Esophagus squamous epithelium (tissue), 5 donors: ENCODE data around the gene FRK. TPM values are rescaled to one million over a fixed set of nuclear protein-coding genes. Genes with fewer than 3 reads are reported as not detected.

Experiments used
- DNase-seq: peaks from one replicate; lab custom pipeline; 2025; lab: John Stamatoyannopoulos, UW
- H3K27ac ChIP-seq, 4 donors: fragments of 200-600 bp; sonication (generic); one replicate each; pipeline ENCODE4 v1.5.1; 2016 to 2019; ENCODE audit warnings: mild to moderate bottlenecking in 1 of 4
- H3K27me3 ChIP-seq, 4 donors: fragments of 200-600 bp; sonication (generic); 1 replicate in 3 of 4; 2 replicates in 1 of 4; pipeline versions ENCODE4 v1.5.1 to v1.6.0; 2017 to 2021; ENCODE audit warnings: antibody characterized with exemption in 1 of 4
- H3K36me3 ChIP-seq, 3 donors: fragments of 200-600 bp; sonication (generic); one replicate each; pipeline ENCODE4 v1.5.1; 2016 to 2019
- H3K4me1 ChIP-seq, 3 donors: fragments of 200-600 bp; sonication (generic); one replicate each; pipeline ENCODE4 v1.5.1; 2017 to 2019
- H3K4me3 ChIP-seq, 4 donors: fragments of 200-600 bp; sonication (generic); 1 replicate in 3 of 4; 2 replicates in 1 of 4; pipeline ENCODE4 v1.5.1; 2016 to 2019; ENCODE audit warnings: mild to moderate bottlenecking in 2 of 4, moderate library complexity in 1 of 4
- H3K9me3 ChIP-seq, 3 donors: fragments of 200-600 bp; sonication (generic); one replicate each; pipeline ENCODE4 v1.5.1; 2016 to 2019
- CTCF ChIP-seq, 6 experiments: fragments of 450-650 bp in 4 of 6; fragments of 200-600 bp in 2 of 6; sonication (generic) in 2 of 6; IDR thresholded peaks; one replicate each; pipeline ENCODE4 v1.5.1; 2016 to 2019; ENCODE audit warnings: antibody characterized with exemption in 6 of 6, mild to moderate bottlenecking in 4 of 6, moderate library complexity in 4 of 6
- POLR2A ChIP-seq, 4 donors: fragments of 450-650 bp; IDR thresholded peaks; one replicate each; pipeline ENCODE4 v1.6.1; 2017; ENCODE audit warnings: antibody characterized with exemption in 4 of 4, mild to moderate bottlenecking in 4 of 4, moderate library complexity in 3 of 4
- WGBS, 2 donors: methylation state at CpG; one replicate each; pipeline ENCODE4 v1.1.5; 2018; 5-methylcytosine and 5-hydroxymethylcytosine counted together
- intact Hi-C: fragments of 100-400 bp; cut with DNase I; formaldehyde crosslinking; loops from one replicate; pipeline ENCODE4 v1.15.0; 2022
- total RNA-seq, 4 donors: library from RNA; depleted of rRNA; stranded (reverse); fragments of >200 nt; gene quantifications; one replicate each; pipeline ENCODE4 v1.1.0, GENCODE V29; 2016
- donor health status: DM: yes; HTN: yes; CAD: no.

The FRK gene
- total RNA-seq, 4 donors from 2014 or later, result 5.0 to 12.1 (median 10.0) TPM

GRCh38 chr6:115902436-115902835 is 158.3 kb downstream of the FRK start:
- no peaks in the 10 kb centered on the region for H3K9me3 ChIP-seq
- H3K27me3 ChIP-seq, result no peaks in the 10 kb centered on the region
- 46 to 78% methylated on average over 2 of the region's 2 CpGs for WGBS, 2 donors
- TF ChIP-seq CTCF (IDR thresholded peaks at IDR 0.05), result no peak
- no peak for TF ChIP-seq POLR2A (IDR thresholded peaks at IDR 0.05)
- DNase-seq, result no peak
- intact Hi-C loops, result no loop called here
- no peaks in the 10 kb centered on the region for H3K36me3 ChIP-seq
- no peak overlapping the region for H3K4me3 ChIP-seq
- H3K27ac ChIP-seq, result no peak overlapping the region
- H3K4me1 ChIP-seq, result no peaks in the 10 kb centered on the region

- no peak overlapping the region for H3K27ac ChIP-seq
- H3K36me3 ChIP-seq, result no peaks in the 10 kb centered on the region
- no peak overlapping the region for H3K4me3 ChIP-seq
- intact Hi-C loops, result no loop called here
- no peaks in the 10 kb centered on the region for H3K9me3 ChIP-seq
- TF ChIP-seq POLR2A (IDR thresholded peaks at IDR 0.05), result no peak
- no peak for TF ChIP-seq CTCF (IDR thresholded peaks at IDR 0.05)
- 59 to 81% methylated on average over 2 to 3 of the region's 3 CpGs for WGBS, 2 donors
- H3K4me1 ChIP-seq, result no peaks in the 10 kb centered on the region
- DNase-seq, result no peak
- H3K27me3 ChIP-seq, result no peaks in the 10 kb centered on the region
Observed at GRCh38 chr6:115901896-115902295, 158.8 kb downstream of the FRK start.

- Histone ChIP-seq H3K4me3 (no peak overlapping the region), H3K36me3 (no peaks in the 10 kb centered on the region), H3K27ac (no peak overlapping the region), H3K9me3 (no peaks in the 10 kb centered on the region), H3K27me3 (no peaks in the 10 kb centered on the region), H3K4me1 (no peaks in the 10 kb centered on the region)
- DNase-seq, result no peak
- 80 to 81% methylated on average over 4 of the region's 4 CpGs for WGBS, 2 donors
- intact Hi-C loops, result loop anchor here (10.0 kb wide), 1 partner anchor 1155 kb away; no protein-coding TSS in a partner anchor
- TF ChIP-seq POLR2A (IDR thresholded peaks at IDR 0.05), result no peak
- no peak for TF ChIP-seq CTCF (IDR thresholded peaks at IDR 0.05)
Observed at GRCh38 chr6:115899730-115900282, 160.9 kb downstream of the FRK start.

- TF ChIP-seq POLR2A (IDR thresholded peaks at IDR 0.05), result no peak
- no peak for TF ChIP-seq CTCF (IDR thresholded peaks at IDR 0.05)
- 13 to 33% methylated on average over 1 of the region's 1 CpG for WGBS, 2 donors
- H3K4me3 ChIP-seq, result no peak overlapping the region
- no peak overlapping the region for H3K27ac ChIP-seq
- DNase-seq, result no peak
- H3K36me3 ChIP-seq, result no peaks in the 10 kb centered on the region
- H3K27me3 ChIP-seq, result no peaks in the 10 kb centered on the region
- no peaks in the 10 kb centered on the region for H3K9me3 ChIP-seq
- intact Hi-C loops, result loop anchor here (10.0 kb wide), 1 partner anchor 1153 kb away; no protein-coding TSS in a partner anchor
- no peaks in the 10 kb centered on the region for H3K4me1 ChIP-seq
Observed at GRCh38 chr6:115898246-115898645, 162.4 kb downstream of the FRK start.

- Histone ChIP-seq H3K27me3 (no peaks in the 10 kb centered on the region), H3K27ac (no peak overlapping the region), H3K9me3 (no peaks in the 10 kb centered on the region), H3K4me1 (no peaks in the 10 kb centered on the region), H3K36me3 (no peaks in the 10 kb centered on the region), H3K4me3 (no peak overlapping the region)
- 52 to 57% methylated on average over 2 of the region's 2 CpGs for WGBS, 2 donors
- intact Hi-C loops, result loop anchor here (10.0 kb wide), 1 partner anchor 1152 kb away; no protein-coding TSS in a partner anchor
- TF ChIP-seq CTCF (IDR thresholded peaks at IDR 0.05) (peak in 5 of 6 experiments; percentile 40 to 70 (median 44)), POLR2A (IDR thresholded peaks at IDR 0.05) (no peak)
- no peak for DNase-seq
Observed at GRCh38 chr6:115896538-115897129, 164.1 kb downstream of the FRK start.
